HEK293 (cell line): ENCODE results near the gene SKP2.

Experiments used
- CTCF ChIA-PET: fragments of 350-600 bp; formaldehyde crosslinking; extraction: SDS; loops from one replicate; lab custom pipeline; 2021; ENCODE audit warnings: antibody characterized with exemption; lab: Yijun Ruan, JAX
- POLR2A ChIA-PET: fragments of 300-600 bp; formaldehyde crosslinking; extraction: SDS; loops from one replicate; lab custom pipeline; 2020; ENCODE audit warnings: antibody characterized with exemption, inconsistent platforms; lab: Yijun Ruan, JAX
- H3K27ac ChIP-seq: fragments of 200-500 bp; sonication (Bioruptor generic); 2 replicates; pipeline ENCODE4 v1.5.1; 2014; ENCODE audit warnings: low read depth, low read length, control low read depth, inconsistent platforms; ENCODE audit errors: extremely low read depth
- H3K36me3 ChIP-seq, 2 experiments: fragments of 200-500 bp in 1 of 2; sonication (Bioruptor generic) in 1 of 2; 1 replicate in 1 of 2; 2 replicates in 1 of 2; pipeline ENCODE4 v1.5.1; 2014 to 2017; ENCODE audit warnings: inconsistent platforms in 2 of 2, low read length in 2 of 2; ENCODE audit not compliant: control insufficient read depth in 2 of 2, insufficient read depth in 1 of 2
- H3K4me1 ChIP-seq: fragments of 200-500 bp; sonication (Bioruptor generic); 2 replicates; pipeline ENCODE4 v1.5.1; 2014; ENCODE audit warnings: mild to moderate bottlenecking, low read length, inconsistent platforms; ENCODE audit not compliant: control insufficient read depth, insufficient read depth
- H3K4me3 ChIP-seq: 2 replicates; pipeline ENCODE4 v1.5.1; 2011; ENCODE audit warnings: low read depth, mild to moderate bottlenecking, control low read depth, low read length, moderate library complexity
- H3K9me3 ChIP-seq: fragments of 200-500 bp; sonication (Bioruptor generic); 2 replicates; pipeline ENCODE4 v1.5.1; 2014; ENCODE audit warnings: low read depth, low read length, inconsistent platforms; ENCODE audit not compliant: control insufficient read depth, insufficient read depth
- BCL6B ChIP-seq: fragments of 450-650 bp; formaldehyde crosslinking; IDR thresholded peaks from 2 replicates; pipeline ENCODE4 v1.5.1; 2017; ENCODE audit warnings: missing biosample characterization, missing genetic modification characterization
- GLIS1 ChIP-seq: fragments of 450-650 bp; formaldehyde crosslinking; IDR thresholded peaks from 2 replicates; pipeline ENCODE4 v1.5.1; 2016; ENCODE audit warnings: missing biosample characterization, missing genetic modification characterization
- PATZ1 ChIP-seq: fragments of 450-650 bp; formaldehyde crosslinking; IDR thresholded peaks from 2 replicates; pipeline ENCODE4 v1.5.1; 2016; ENCODE audit warnings: missing biosample characterization, missing genetic modification characterization
- ZNF121 ChIP-seq: fragments of 450-650 bp; formaldehyde crosslinking; IDR thresholded peaks from 2 replicates; pipeline ENCODE4 v1.5.1; 2016; ENCODE audit warnings: missing biosample characterization, missing genetic modification characterization
- ZNF221 ChIP-seq: fragments of 450-650 bp; formaldehyde crosslinking; IDR thresholded peaks from 2 replicates; pipeline ENCODE4 v1.5.1; 2017; ENCODE audit warnings: missing biosample characterization, missing genetic modification characterization, borderline replicate concordance
- ZNF24 ChIP-seq: fragments of 450-650 bp; formaldehyde crosslinking; IDR thresholded peaks from 2 replicates; pipeline ENCODE4 v1.5.1; 2016; ENCODE audit warnings: missing biosample characterization, missing genetic modification characterization
- ZNF280C ChIP-seq: fragments of 450-650 bp; formaldehyde crosslinking; IDR thresholded peaks from 2 replicates; pipeline ENCODE4 v1.5.1; 2016; ENCODE audit warnings: missing biosample characterization, missing genetic modification characterization
- ZNF335 ChIP-seq: fragments of 450-650 bp; formaldehyde crosslinking; conservative IDR thresholded peaks from 2 replicates; pipeline ENCODE4 v1.5.1; 2016; ENCODE audit warnings: missing biosample characterization, missing genetic modification characterization
- ZNF449 ChIP-seq: fragments of 450-650 bp; formaldehyde crosslinking; IDR thresholded peaks from 2 replicates; pipeline ENCODE4 v1.5.1; 2017; ENCODE audit warnings: missing biosample characterization, mild to moderate bottlenecking, missing genetic modification characterization, moderate library complexity
- ZNF473 ChIP-seq: fragments of 450-650 bp; formaldehyde crosslinking; IDR thresholded peaks from 2 replicates; pipeline ENCODE4 v1.5.1; 2017; ENCODE audit warnings: missing biosample characterization, missing genetic modification characterization
- ZNF488 ChIP-seq: fragments of 450-650 bp; formaldehyde crosslinking; IDR thresholded peaks from 2 replicates; pipeline ENCODE4 v1.5.1; 2016; ENCODE audit warnings: missing biosample characterization, missing genetic modification characterization
- ZNF521 ChIP-seq: fragments of 450-650 bp; formaldehyde crosslinking; IDR thresholded peaks from 2 replicates; pipeline ENCODE4 v1.5.1; 2017; ENCODE audit warnings: missing biosample characterization, mild to moderate bottlenecking, missing genetic modification characterization
- ZNF549 ChIP-seq: fragments of 450-650 bp; IDR thresholded peaks from 2 replicates; pipeline ENCODE4 v1.5.1; 2018; ENCODE audit warnings: missing biosample characterization, missing genetic modification characterization, mild to moderate bottlenecking, inconsistent platforms, moderate library complexity
- ZNF580 ChIP-seq: fragments of 450-650 bp; formaldehyde crosslinking; IDR thresholded peaks from 2 replicates; pipeline ENCODE4 v1.5.1; 2016; ENCODE audit warnings: missing biosample characterization, missing genetic modification characterization
- ZNF747 ChIP-seq: fragments of 450-650 bp; formaldehyde crosslinking; IDR thresholded peaks from 2 replicates; pipeline ENCODE4 v1.5.1; 2016; ENCODE audit warnings: missing biosample characterization, missing genetic modification characterization
- ZNF777 ChIP-seq: fragments of 450-650 bp; formaldehyde crosslinking; IDR thresholded peaks from 2 replicates; pipeline ENCODE4 v1.5.1; 2017; ENCODE audit warnings: missing biosample characterization, missing genetic modification characterization, borderline replicate concordance

SKP2 gene

GRCh38 chr5:36170832-36171424 lies 19.0 kb downstream of the SKP2 start (continued):
- TF ChIP-seq PATZ1 (tag by site-specific recombination) (no peak), ZNF24 (tag by site-specific recombination) (no peak)
- TF ChIP-seq, all 188 proteins: peak for 0

- CTCF ChIA-PET: interaction anchor here (0.6 to 1.1 kb wide), 4 partner anchors 68 to 1072 kb away, joined by 3 to 15 read pairs (median 4); no protein-coding TSS in a partner anchor
- no peak overlapping the region for H3K4me3 ChIP-seq
- POLR2A ChIA-PET: no interaction called here
- TF ChIP-seq ZNF521 (tag by site-specific recombination) (no peak), ZNF580 (tag by site-specific recombination) (no peak), ZNF549 (tag by site-specific recombination) (no peak), ZNF747 (no peak), ZNF777 (tag by site-specific recombination) (no peak), ZNF473 (tag by site-specific recombination) (no peak), ZNF449 (tag by site-specific recombination) (no peak), ZNF221 (no peak), ZNF335 (tag by site-specific recombination) (no peak), ZNF488 (tag by site-specific recombination) (no peak), ZNF121 (tag by site-specific recombination) (no peak), BCL6B (no peak), ZNF280C (tag by site-specific recombination) (no peak), GLIS1 (no peak)
- H3K27ac ChIP-seq: no peak overlapping the region
- H3K4me1 ChIP-seq: no peaks in the 10 kb centered on the region
- peaks cover 84 to 91% of the 10 kb centered on the region in 2 experiments for H3K36me3 ChIP-seq
- H3K9me3 ChIP-seq: no peaks in the 10 kb centered on the region
Observed at GRCh38 chr5:36172599-36172998, 20.7 kb downstream of the SKP2 start.
